Muscle layer of colon (tissue), 2 donors: ENCODE data around the gene ZNF600.
"Not testable (repeated sequence)": the region's sequence is repeated elsewhere in the genome, so short reads cannot be mapped to it uniquely, and the experiment has no call there.

ENCODE experiments used
- H3K27ac ChIP-seq: one replicate; pipeline ENCODE4 v1.7.0; 2013; ENCODE audit warnings: low read depth, mild to moderate bottlenecking, low read length, moderate library complexity
- H3K27me3 ChIP-seq, 2 donors: one replicate each; pipeline ENCODE4 v1.7.0; 2013; ENCODE audit warnings: low read length in 2 of 2, mild to moderate bottlenecking in 2 of 2; ENCODE audit not compliant: insufficient read depth in 2 of 2, control insufficient read depth in 1 of 2
- H3K36me3 ChIP-seq: one replicate; pipeline ENCODE4 v1.7.0; 2013; ENCODE audit warnings: mild to moderate bottlenecking, low read length; ENCODE audit not compliant: insufficient read depth
- H3K4me1 ChIP-seq: one replicate; pipeline ENCODE4 v1.7.0; 2013; ENCODE audit warnings: mild to moderate bottlenecking, low read length; ENCODE audit not compliant: insufficient read depth
- H3K4me3 ChIP-seq, 2 donors: one replicate each; pipeline ENCODE4 v1.7.0; 2013; ENCODE audit warnings: low read length in 2 of 2, low read depth in 1 of 2, mild to moderate bottlenecking in 1 of 2, moderate library complexity in 1 of 2
- H3K9ac ChIP-seq: one replicate; pipeline ENCODE4 v1.7.0; 2013; ENCODE audit warnings: low read length
- H3K9me3 ChIP-seq: one replicate; pipeline ENCODE4 v1.7.0; 2013; ENCODE audit warnings: mild to moderate bottlenecking, low read length
- donor health status: abdominal sarcoma.
- donor health status: Adenocarcinoma of cecum.

ZNF600 gene

GRCh38 chr19:52739576-52739975, 47.0 kb downstream of the ZNF600 start:
- H3K27ac ChIP-seq = no peak overlapping the region
- no peak overlapping the region for H3K9ac ChIP-seq
- H3K9me3 ChIP-seq = no peaks in the 10 kb centered on the region
- no peaks in the 10 kb centered on the region for H3K36me3 ChIP-seq
- H3K4me1 ChIP-seq = peaks cover 5% of the 10 kb centered on the region
- H3K27me3 ChIP-seq = no peaks in the 10 kb centered on the region
- no peak overlapping the region for H3K4me3 ChIP-seq

GRCh38 chr19:52735734-52736133, 50.9 kb downstream of the ZNF600 start:
- no peaks in the 10 kb centered on the region for H3K9me3 ChIP-seq
- no peaks in the 10 kb centered on the region for H3K36me3 ChIP-seq
- peak overlapping the region in 1 of 2 donors; percentile 99 for H3K4me3 ChIP-seq
- H3K9ac ChIP-seq = peak overlapping the region; percentile 36
- peak overlapping the region; percentile 85 for H3K27ac ChIP-seq
- no peaks in the 10 kb centered on the region for H3K27me3 ChIP-seq
- peaks cover 5% of the 10 kb centered on the region for H3K4me1 ChIP-seq

GRCh38 chr19:52734893-52735661, 51.5 kb downstream of the ZNF600 start, which contains the start of gene ZNF611:
Gene ZNF611, minus strand, starts transcription at chr19:52735044. Its CDS starts 19,150 bp downstream, at chr19:52715894.
- H3K27me3 ChIP-seq = no peaks in the 10 kb centered on the region
- peak within 1 kb of the TSS; percentile 38 to 99 for H3K4me3 ChIP-seq
- peak within 1 kb of the TSS; percentile 81 for H3K9ac ChIP-seq
- peaks cover 5% of the 10 kb centered on the region for H3K4me1 ChIP-seq
- no peaks in the 10 kb centered on the region for H3K36me3 ChIP-seq
- no peaks in the 10 kb centered on the region for H3K9me3 ChIP-seq
- H3K27ac ChIP-seq = peak within 1 kb of the TSS; percentile 85

DNA sequence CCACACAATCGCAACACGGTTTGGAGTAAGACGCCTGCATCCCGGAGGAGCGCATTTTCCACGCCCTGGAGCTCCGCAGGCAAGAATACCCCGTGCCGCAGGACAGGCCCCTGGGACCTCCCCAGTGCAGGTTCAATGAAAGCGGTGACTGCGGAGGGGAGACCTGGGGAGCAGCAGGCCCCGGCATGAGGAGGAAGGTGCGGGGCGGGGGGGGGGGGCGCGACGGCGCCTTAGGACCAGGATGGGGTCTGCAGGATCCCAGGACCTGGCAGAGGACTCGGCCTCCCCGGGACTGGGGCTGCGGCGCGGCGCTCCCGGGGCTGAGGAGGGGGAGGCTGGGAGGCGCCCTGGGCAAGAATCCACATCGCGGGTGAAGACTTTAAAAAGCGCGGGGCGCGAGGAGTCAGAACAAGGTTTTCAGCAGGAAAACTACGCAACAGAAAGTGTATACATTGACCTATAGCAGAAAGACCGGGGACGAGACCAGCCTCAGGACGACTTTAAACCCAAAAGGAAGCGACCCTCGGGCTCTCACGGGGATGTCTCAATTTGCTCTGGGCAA, 52.2 kb downstream of the ZNF600 start:
- Histone ChIP-seq H3K27ac (peak overlapping the region; percentile 79), H3K4me1 (peaks cover 5% of the 10 kb centered on the region), H3K4me3 (peak overlapping the region; percentile 38 to 99), H3K36me3 (no peaks in the 10 kb centered on the region), H3K9me3 (no peaks in the 10 kb centered on the region), H3K27me3 (no peaks in the 10 kb centered on the region), H3K9ac (peak overlapping the region; percentile 81)

GRCh38 chr19:52726051-52726450, 60.5 kb downstream of the ZNF600 start:
- not testable (repeated sequence) for H3K27ac ChIP-seq, H3K27me3 ChIP-seq, H3K36me3 ChIP-seq, H3K4me3 ChIP-seq, H3K4me1 ChIP-seq, H3K9ac ChIP-seq, H3K9me3 ChIP-seq

- peaks cover 6% of the 10 kb centered on the region for H3K36me3 ChIP-seq
- H3K27me3 ChIP-seq = no peaks in the 10 kb centered on the region
- no peak overlapping the region for H3K9ac ChIP-seq
- no peaks in the 10 kb centered on the region for H3K9me3 ChIP-seq
- H3K4me3 ChIP-seq = no peak overlapping the region
- H3K4me1 ChIP-seq = no peaks in the 10 kb centered on the region
- H3K27ac ChIP-seq = no peak overlapping the region
Observed at GRCh38 chr19:52725528-52725961, 61.0 kb downstream of the ZNF600 start.

GRCh38 chr19:52724701-52725514, 61.7 kb downstream of the ZNF600 start:
- H3K9me3 ChIP-seq = no peaks in the 10 kb centered on the region
- no peak overlapping the region for H3K9ac ChIP-seq
- peaks cover 6% of the 10 kb centered on the region for H3K36me3 ChIP-seq
- H3K4me3 ChIP-seq = no peak overlapping the region
- no peaks in the 10 kb centered on the region for H3K27me3 ChIP-seq
- H3K27ac ChIP-seq = no peak overlapping the region
- H3K4me1 ChIP-seq = no peaks in the 10 kb centered on the region

GRCh38 chr19:52723907-52724598, 62.5 kb downstream of the ZNF600 start:
- not testable (repeated sequence) for H3K27ac ChIP-seq, H3K4me1 ChIP-seq, H3K4me3 ChIP-seq, H3K27me3 ChIP-seq, H3K9me3 ChIP-seq, H3K9ac ChIP-seq, H3K36me3 ChIP-seq

DNA sequence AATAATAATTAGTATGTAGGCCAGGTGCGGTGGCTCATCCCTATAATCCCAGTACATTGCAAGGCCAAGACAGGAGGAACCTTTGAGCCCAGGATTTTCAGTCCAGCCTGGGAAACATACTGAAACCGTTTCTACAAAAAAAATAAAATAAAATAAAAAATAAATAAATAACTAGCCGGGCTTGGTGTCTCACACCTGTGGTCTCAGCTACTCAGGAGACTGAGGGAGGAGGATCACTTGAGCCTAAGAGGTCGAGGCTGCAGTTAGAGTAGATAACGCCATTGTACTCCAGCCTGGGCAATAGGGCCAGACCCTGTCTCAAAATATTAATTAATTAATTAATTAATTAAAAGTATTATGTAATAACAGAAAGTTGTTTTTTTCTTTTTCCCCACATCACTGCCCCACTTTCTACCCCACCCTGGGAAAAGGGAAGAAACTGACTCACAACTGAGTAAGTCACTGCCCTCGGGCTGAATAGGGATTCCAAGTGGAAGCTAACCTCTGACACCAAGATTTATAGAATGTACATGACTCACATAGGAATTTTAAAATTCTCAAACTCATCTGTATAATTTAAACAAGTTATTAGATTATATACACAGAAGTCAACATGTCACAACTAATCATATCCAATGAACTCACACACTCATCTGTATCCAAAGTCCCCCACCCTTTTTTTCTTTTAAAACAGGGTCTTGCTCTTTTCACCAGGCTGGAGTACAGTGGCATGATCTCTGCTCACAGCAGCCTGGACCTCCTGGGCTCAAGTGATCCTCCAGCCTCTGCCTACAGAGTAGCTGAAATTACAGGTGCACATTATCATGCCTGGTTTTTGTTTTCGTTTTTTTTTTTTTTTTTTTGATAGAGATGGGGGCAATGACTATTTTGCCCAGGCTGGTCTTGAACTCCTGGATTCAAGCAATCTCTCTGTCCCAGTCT, 64.3 kb downstream of the ZNF600 start:
- no peak overlapping the region for H3K9ac ChIP-seq
- H3K4me1 ChIP-seq = no peaks in the 10 kb centered on the region
- no peak overlapping the region for H3K27ac ChIP-seq
- no peak overlapping the region for H3K4me3 ChIP-seq
- no peaks in the 10 kb centered on the region for H3K27me3 ChIP-seq
- peaks cover 2% of the 10 kb centered on the region for H3K36me3 ChIP-seq
- H3K9me3 ChIP-seq = no peaks in the 10 kb centered on the region

DNA sequence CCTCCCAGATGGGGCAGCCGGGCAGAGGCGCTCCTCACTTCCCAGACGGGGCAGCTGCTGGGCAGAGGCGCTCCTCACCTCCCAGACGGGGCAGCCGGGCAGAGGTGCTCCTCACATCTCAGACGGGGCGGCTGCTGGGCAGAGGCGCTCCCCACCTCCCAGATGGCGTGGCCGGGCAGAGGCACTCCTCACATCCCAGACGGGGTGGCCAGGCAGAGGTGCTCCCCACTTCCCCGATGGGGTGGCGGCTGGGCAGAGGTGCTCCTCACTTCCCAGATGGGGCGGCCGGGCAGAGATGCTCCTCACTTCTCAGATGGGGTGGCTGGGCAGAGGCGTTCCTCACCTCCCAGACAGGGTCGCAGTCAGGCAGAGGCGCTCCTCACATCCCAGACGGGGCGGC, 66.0 kb downstream of the ZNF600 start:
- H3K36me3 ChIP-seq, H3K27me3 ChIP-seq, H3K9me3 ChIP-seq, H3K27ac ChIP-seq, H3K4me3 ChIP-seq, H3K9ac ChIP-seq, H3K4me1 ChIP-seq: not testable (repeated sequence)
